ENCODE measurements around the gene GRB14. TPM values are rescaled to one million over a fixed set of nuclear protein-coding genes. Genes with fewer than 3 reads are reported as not detected.

Gene GRB14
- total and polyA plus RNA-seq, 10 of the 15 experiments (the other 5 are each of a cell fraction or from before 2014, with no cell fraction given), result not detected

DNA sequence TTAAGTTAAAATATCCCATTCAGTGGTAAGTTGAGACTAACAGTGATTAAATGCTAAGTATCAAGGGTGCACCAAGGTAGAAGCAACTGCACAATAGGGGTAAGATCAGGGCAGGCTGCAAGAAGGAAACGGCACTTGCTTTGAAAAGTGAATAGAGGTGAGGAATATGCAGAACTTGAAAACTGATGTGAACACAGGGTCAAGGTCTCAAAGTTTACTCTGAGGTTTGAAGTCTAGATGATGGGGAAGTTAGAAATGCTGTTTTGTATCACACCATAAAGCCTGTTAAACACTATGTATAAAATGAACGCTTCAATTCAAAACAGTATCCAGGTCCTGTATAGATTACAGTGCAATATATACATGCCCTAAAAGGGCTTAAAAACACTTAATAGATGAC is 50.8 kb downstream of the GRB14 start:
- intact Hi-C loops (cut with micrococcal nuclease; ENCODE audit: unreplicated experiment), result no loop called here

DNA sequence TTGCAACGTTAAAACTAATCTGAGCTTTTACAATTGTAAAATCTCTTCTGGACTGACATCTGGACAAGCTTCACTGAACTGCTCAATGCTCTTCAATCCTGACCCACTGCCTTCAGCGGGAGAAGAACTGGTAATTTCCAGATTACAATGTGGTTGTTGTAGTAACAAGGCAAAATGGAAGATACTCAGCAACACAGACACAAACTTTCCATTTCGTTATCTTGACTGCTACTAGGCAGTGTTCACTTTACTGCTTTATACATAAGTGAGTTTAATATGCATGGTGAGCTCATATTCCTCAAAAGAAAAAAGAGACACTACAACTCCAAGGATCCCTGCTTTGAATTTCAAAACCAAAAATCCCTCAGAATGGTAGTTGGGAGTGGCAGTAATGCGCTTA is 51.9 kb downstream of the GRB14 start:
- H3K36me3 ChIP-seq (ENCODE audit: control insufficient read depth in 2 of 2, insufficient read depth in 2 of 2, low read length in 1 of 2), result no peaks in the 10 kb centered on the region
- H2AFZ ChIP-seq (ENCODE audit: control insufficient read depth, low read depth, low read length), result no peak overlapping the region
- ChIA-PET CTCF (interaction anchor here (1.4 kb wide), 1 partner anchor 9 kb away, joined by 3 read pairs; no protein-coding TSS in a partner anchor), POLR2A (no interaction called here), SMC1A (ENCODE audit: uncharacterized antibody, unreplicated experiment) (interaction anchor here (0.6 kb wide), 1 partner anchor 179 kb away, joined by 3 read pairs; no protein-coding TSS in a partner anchor), RAD21 (ENCODE audit: unreplicated experiment) (no interaction called here)
- no peaks in the 10 kb centered on the region for H3K9me3 ChIP-seq (replicated peaks; ENCODE audit: control insufficient read depth, insufficient read depth, low read length)
- no peak for TF ChIP-seq CHD2 (IDR thresholded peaks at IDR 0.05; ENCODE audit: borderline replicate concordance, low read depth, low read length)
- no peak for TF ChIP-seq SIN3A (IDR thresholded peaks at IDR 0.05; ENCODE audit: low read depth, low read length)
- no peak for TF ChIP-seq RBBP5 (conservative IDR thresholded peaks at IDR 0.05)
- TF ChIP-seq HDAC2 (IDR thresholded peaks at IDR 0.05), result no peak
- no peak for TF ChIP-seq PAX8 (IDR thresholded peaks at IDR 0.05)
- TF ChIP-seq STAT3 (IDR thresholded peaks at IDR 0.05; ENCODE audit: low read depth, low read length), result no peak
- no peak overlapping the region for H3K27ac ChIP-seq (ENCODE audit: control insufficient read depth, insufficient read depth)
- no TSS peak for BruUV-seq (replicated peaks)
- in situ Hi-C loops (cut with MboI), result no loop called here
- DNase-seq (ENCODE audit: low read depth, low spot score), result no peak
- no peak overlapping the region for H3K4me2 ChIP-seq (ENCODE audit: control insufficient read depth, insufficient read depth)
- H3K9ac ChIP-seq (ENCODE audit: control insufficient read depth, insufficient read depth, low read length), result no peak overlapping the region
- FAIRE-seq, result no peak
- no peak overlapping the region for H3K4me3 ChIP-seq
- no peak for ATAC-seq
- no peaks in the 10 kb centered on the region for H3K27me3 ChIP-seq (replicated peaks in 1 of 2; ENCODE audit: control insufficient read depth in 2 of 2, insufficient read depth in 2 of 2, low read length in 1 of 2)
- no peaks in the 10 kb centered on the region for H3K4me1 ChIP-seq (ENCODE audit: control insufficient read depth, insufficient read depth, low read length)
- H4K20me1 ChIP-seq (ENCODE audit: control insufficient read depth, insufficient read depth), result no peaks in the 10 kb centered on the region
- no peaks in the 10 kb centered on the region for H3K79me2 ChIP-seq (ENCODE audit: control insufficient read depth, insufficient read depth, low read length)
- 24% methylated on average over 4 of the region's 4 CpGs for WGBS (ENCODE audit: insufficient coverage, insufficient replicate concordance, low lambda C conversion rate, missing lambda C conversion rate)
- intact Hi-C loops (cut with micrococcal nuclease; ENCODE audit: unreplicated experiment), result no loop called here

More for the DNA sequence above, 50.8 kb downstream of the GRB14 start:
- CTCF ChIA-PET, result interaction anchor here (1.4 kb wide), 1 partner anchor 11 kb away, joined by 3 read pairs; no protein-coding TSS in a partner anchor
- in situ Hi-C loops (cut with MboI), result no loop called here
- BruUV-seq (replicated peaks), result no TSS peak
- RAD21 ChIA-PET (ENCODE audit: unreplicated experiment), result no interaction called here
- no peak overlapping the region for H3K4me3 ChIP-seq
- 59% methylated on average over 2 of the region's 2 CpGs for WGBS (ENCODE audit: insufficient coverage, insufficient replicate concordance, low lambda C conversion rate, missing lambda C conversion rate)
- no peaks in the 10 kb centered on the region for H4K20me1 ChIP-seq (ENCODE audit: control insufficient read depth, insufficient read depth)
- POLR2A ChIA-PET, result no interaction called here
- SMC1A ChIA-PET (ENCODE audit: uncharacterized antibody, unreplicated experiment), result no interaction called here
- no peak overlapping the region for H3K9ac ChIP-seq (ENCODE audit: control insufficient read depth, insufficient read depth, low read length)
- ATAC-seq (no peak), DNase-seq (ENCODE audit: low read depth, low spot score) (no peak), FAIRE-seq (no peak)
- no peaks in the 10 kb centered on the region for H3K36me3 ChIP-seq (ENCODE audit: control insufficient read depth in 2 of 2, insufficient read depth in 2 of 2, low read length in 1 of 2)
- H2AFZ ChIP-seq (ENCODE audit: control insufficient read depth, low read depth, low read length), result no peak overlapping the region
- H3K4me2 ChIP-seq (ENCODE audit: control insufficient read depth, insufficient read depth), result no peak overlapping the region
- no peak overlapping the region for H3K27ac ChIP-seq (ENCODE audit: control insufficient read depth, insufficient read depth)
- H3K79me2 ChIP-seq (ENCODE audit: control insufficient read depth, insufficient read depth, low read length), result no peaks in the 10 kb centered on the region
- no peaks in the 10 kb centered on the region for H3K9me3 ChIP-seq (replicated peaks; ENCODE audit: control insufficient read depth, insufficient read depth, low read length)
- TF ChIP-seq TCF3 (IDR thresholded peaks at IDR 0.05; ENCODE audit: borderline replicate concordance, insufficient read depth, low read depth, low read length), result no peak
- TF ChIP-seq GATAD2B (conservative IDR thresholded peaks at IDR 0.05; ENCODE audit: low read depth), result no peak
- no peak for TF ChIP-seq SREBF1 (IDR thresholded peaks at IDR 0.05; ENCODE audit: low read length)
- TF ChIP-seq POU2F2 (IDR thresholded peaks at IDR 0.05; ENCODE audit: borderline replicate concordance, low read depth, low read length), result no peak
- TF ChIP-seq EP300 (IDR thresholded peaks at IDR 0.05; ENCODE audit: borderline replicate concordance in 1 of 2, control insufficient read depth in 1 of 2, low read depth in 2 of 2, low read length in 2 of 2), result no peak
- TF ChIP-seq, protein P1, sequence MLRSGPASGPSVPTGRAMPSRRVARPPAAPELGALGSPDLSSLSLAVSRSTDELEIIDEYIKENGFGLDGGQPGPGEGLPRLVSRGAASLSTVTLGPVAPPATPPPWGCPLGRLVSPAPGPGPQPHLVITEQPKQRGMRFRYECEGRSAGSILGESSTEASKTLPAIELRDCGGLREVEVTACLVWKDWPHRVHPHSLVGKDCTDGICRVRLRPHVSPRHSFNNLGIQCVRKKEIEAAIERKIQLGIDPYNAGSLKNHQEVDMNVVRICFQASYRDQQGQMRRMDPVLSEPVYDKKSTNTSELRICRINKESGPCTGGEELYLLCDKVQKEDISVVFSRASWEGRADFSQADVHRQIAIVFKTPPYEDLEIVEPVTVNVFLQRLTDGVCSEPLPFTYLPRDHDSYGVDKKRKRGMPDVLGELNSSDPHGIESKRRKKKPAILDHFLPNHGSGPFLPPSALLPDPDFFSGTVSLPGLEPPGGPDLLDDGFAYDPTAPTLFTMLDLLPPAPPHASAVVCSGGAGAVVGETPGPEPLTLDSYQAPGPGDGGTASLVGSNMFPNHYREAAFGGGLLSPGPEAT (IDR thresholded peaks at IDR 0.05; ENCODE audit: low read depth), result no peak
- no peak for TF ChIP-seq KLF5 (IDR thresholded peaks at IDR 0.05; ENCODE audit: partially characterized antibody)
- no peak for TF ChIP-seq DPF2 (IDR thresholded peaks at IDR 0.05)
- no peaks in the 10 kb centered on the region for H3K27me3 ChIP-seq (replicated peaks in 1 of 2; ENCODE audit: control insufficient read depth in 2 of 2, insufficient read depth in 2 of 2, low read length in 1 of 2)
- no peaks in the 10 kb centered on the region for H3K4me1 ChIP-seq (ENCODE audit: control insufficient read depth, insufficient read depth, low read length)

Measured in GM12878 (cell line).